K562 (cell line): ENCODE measurements around the gene SORT1. TPM values are rescaled to one million over a fixed set of nuclear protein-coding genes. Genes with fewer than 3 reads are reported as not detected.
A peak's percentile ranks its signal among the peaks of the same experiment; 100 is the strongest.

Experiments used
- CHD2 ChIP-seq: IDR thresholded peaks from 2 replicates; pipeline ENCODE4 v1.6.1; 2011; ENCODE audit warnings: low read depth, low read length
- EP300 ChIP-seq: IDR thresholded peaks from 2 replicates; pipeline ENCODE4 v1.6.1; 2012; ENCODE audit warnings: low read length, improper control_type of control experiment
- HDAC1 ChIP-seq, 2 experiments: fragments of 450-650 bp; IDR thresholded peaks; 2 replicates each; pipeline ENCODE4 v1.6.1; 2016 to 2017; ENCODE audit warnings: inconsistent platforms in 1 of 2, mild to moderate bottlenecking in 1 of 2, moderate library complexity in 1 of 2
- HNRNPUL1 ChIP-seq: fragments of 200-400 bp; formaldehyde crosslinking; IDR thresholded peaks from 2 replicates; pipeline ENCODE4 v1.6.1; 2017; ENCODE audit warnings: low read length
- KDM5B ChIP-seq: fragments of 200-600 bp; sonication (generic); IDR thresholded peaks from 2 replicates; pipeline ENCODE4 v1.6.1; 2012; ENCODE audit warnings: low read depth, mild to moderate bottlenecking, moderate library complexity, low read length, control low read depth, inconsistent platforms; ENCODE audit not compliant: insufficient replicate concordance
- NR1H2 ChIP-seq: sonication (generic); formaldehyde crosslinking; IDR thresholded peaks from 2 replicates; pipeline ENCODE4 v1.4.0; 2020; ENCODE audit warnings: mild to moderate bottlenecking, missing genetic modification reagents
- PKNOX1 ChIP-seq: fragments of 450-650 bp; IDR thresholded peaks from 2 replicates; pipeline ENCODE4 v1.6.1; 2016
- RBM22 ChIP-seq: fragments of 200-400 bp; formaldehyde crosslinking; IDR thresholded peaks from 2 replicates; pipeline ENCODE4 v1.6.1; 2018; ENCODE audit warnings: low read length, low read depth; ENCODE audit not compliant: poor library complexity, severe bottlenecking
- RCOR1 ChIP-seq, 2 experiments: IDR thresholded peaks; 2 replicates each; pipeline ENCODE4 v1.6.1; 2012; ENCODE audit warnings: low read depth in 2 of 2, low read length in 2 of 2, borderline replicate concordance in 1 of 2, improper control_type of control experiment in 1 of 2
- SMAD4 ChIP-seq: fragments of 250-450 bp; sonication (Bioruptor Pico); conservative IDR thresholded peaks from 2 replicates; pipeline ENCODE4 v1.8.0; 2021; ENCODE audit warnings: inconsistent platforms, mild to moderate bottlenecking, moderate library complexity
- SRSF3 ChIP-seq: fragments of 200-400 bp; formaldehyde crosslinking; IDR thresholded peaks from 2 replicates; pipeline ENCODE4 v1.6.1; 2016; ENCODE audit warnings: mild to moderate bottlenecking, low read length, moderate library complexity; ENCODE audit not compliant: insufficient read depth
- THRA ChIP-seq: fragments of 450-650 bp; IDR thresholded peaks from 2 replicates; pipeline ENCODE4 v1.6.1; 2017; ENCODE audit warnings: mild to moderate bottlenecking, moderate library complexity
- VEZF1 ChIP-seq: fragments of 200-800 bp; sonication (Bioruptor generic); IDR thresholded peaks from 2 replicates; pipeline ENCODE4 v1.6.1; 2017; ENCODE audit warnings: missing genetic modification characterization, missing compliant biosample characterization
- ZBTB34 ChIP-seq: fragments of 250-450 bp; sonication (Bioruptor Pico); IDR thresholded peaks from 2 replicates; pipeline ENCODE4 v1.8.0; 2021; ENCODE audit warnings: mild to moderate bottlenecking, moderate library complexity
- ZNF316 ChIP-seq: fragments of 450-650 bp; IDR thresholded peaks from 2 replicates; pipeline ENCODE4 v1.6.1; 2016
- ZNF449 ChIP-seq: fragments of 250-450 bp; sonication (Bioruptor Pico); IDR thresholded peaks from 2 replicates; pipeline ENCODE4 v1.8.0; 2022; ENCODE audit warnings: moderate library complexity, mild to moderate bottlenecking, inconsistent platforms
- ZNF668 ChIP-seq: fragments of 250-450 bp; sonication (Bioruptor Pico); IDR thresholded peaks from 2 replicates; pipeline ENCODE4 v1.8.0; 2022; ENCODE audit warnings: mild to moderate bottlenecking, inconsistent platforms
- ZNF707 ChIP-seq: fragments of 250-450 bp; sonication (Bioruptor Pico); conservative IDR thresholded peaks from 2 replicates; pipeline ENCODE4 v1.8.0; 2022; ENCODE audit warnings: inconsistent platforms, mild to moderate bottlenecking, moderate library complexity
- polyA plus RNA-seq, 8 experiments: library from polyadenylated mRNA; depleted of rRNA in 4 of 8; stranded (reverse) in 5 of 8; unstranded in 3 of 8; fragments of >200 nt; fragmentation: Nextera tagmentation in 2 of 8; fragmentation: Illumina TruSeq in 1 of 8; extraction: Ambion mirVana in 2 of 8; extraction: Trizol in 1 of 8; gene quantifications; 2 replicates each; pipeline versions ENCODE4 v1.2.1 to v1.2.3, GENCODE V29; 2011 to 2014; ENCODE audit warnings: inconsistent platforms in 1 of 8, missing spikeins in 1 of 8
- total RNA-seq, 7 experiments: library from RNA; depleted of rRNA in 6 of 7; stranded (reverse); fragments of >200 nt in 6 of 7; fragmentation: Illumina TruSeq in 2 of 7; extraction: Trizol in 2 of 7; gene quantifications; 2 replicates each; pipeline versions ENCODE4 v1.2.1 to v1.2.3, GENCODE V29; 2011 to 2021; ENCODE audit warnings: low replicate concordance in 1 of 7

SORT1 gene
- total and polyA plus RNA-seq, 9 of the 15 experiments (the other 6 are each of a cell fraction or from before 2014, with no cell fraction given): 27.4 to 112 (median 65.0) TPM

- no peak for TF ChIP-seq ZBTB34 (CRISPR knock-in tag)
- TF ChIP-seq VEZF1 (CRISPR knock-in tag): no peak
- TF ChIP-seq ZNF316: peak; percentile 86
- TF ChIP-seq RCOR1 (IDR thresholded peaks at IDR 0.05; ENCODE audit: borderline replicate concordance in 1 of 2, low read depth in 2 of 2, low read length in 2 of 2): peak in 1 of 2 experiments; percentile 21; a peak in 1 of 4 replicates
- TF ChIP-seq SRSF3: no peak
- TF ChIP-seq ZNF707 (CRISPR knock-in tag): no peak
- TF ChIP-seq ZNF449: no peak
- no peak for TF ChIP-seq HNRNPUL1
- TF ChIP-seq CHD2: no peak
- no peak for TF ChIP-seq RBM22
- TF ChIP-seq KDM5B: no peak
- TF ChIP-seq EP300: peak; percentile 48; the same call in 1 of the 2 replicates
- TF ChIP-seq ZNF668: 0 out of 2 replicates have a peak, but pooled peaks have one; percentile 68
- TF ChIP-seq HDAC1 (IDR thresholded peaks at IDR 0.05): no peak
- no peak for TF ChIP-seq NR1H2 (CRISPR knock-in tag)
- TF ChIP-seq THRA: no peak
- peak; percentile 90 for TF ChIP-seq SMAD4 (CRISPR knock-in tag)
- 0 out of 2 replicates have a peak, but pooled peaks have one; percentile 28 for TF ChIP-seq PKNOX1
Observed at GRCh38 chr1:109298666-109299557, 98.8 kb downstream of the SORT1 start (continued).
